GM23338 (cell line): ENCODE measurements around the gene CFAP58. TPM values are rescaled to one million over a fixed set of nuclear protein-coding genes. Genes with fewer than 3 reads are reported as not detected.

Experiments used
- ATAC-seq: fragments of 200-7000 bp; cut with Tn5 transposase; 3 replicates; pipeline ENCODE4 v1.9.1; 2020
- DNase-seq: peaks from one replicate; pipeline ENCODE4 v3.0.0-alpha.2; 2015; ENCODE audit warnings: low spot score
- H2AFZ ChIP-seq: fragments of 200-600 bp; sonication (generic); 2 replicates; pipeline ENCODE4 v1.8.0; 2016; ENCODE audit warnings: antibody characterized with exemption, mild to moderate bottlenecking, moderate library complexity
- H3F3A ChIP-seq: fragments of 200-600 bp; sonication (generic); replicated peaks from 2 replicates; pipeline ENCODE4 v1.8.0; 2017; ENCODE audit warnings: antibody characterized with exemption, mixed run types, low read depth
- H3K27ac ChIP-seq: fragments of 200-600 bp; sonication (generic); 2 replicates; pipeline ENCODE4 v1.6.1; 2016; ENCODE audit warnings: low read depth
- H3K27me3 ChIP-seq: fragments of 200-600 bp; sonication (generic); 2 replicates; pipeline ENCODE4 v1.8.0; 2016; ENCODE audit warnings: mild to moderate bottlenecking, mixed run types, moderate library complexity; ENCODE audit not compliant: insufficient read depth
- H3K36me3 ChIP-seq: fragments of 200-600 bp; sonication (generic); 2 replicates; pipeline ENCODE4 v1.8.0; 2016; ENCODE audit warnings: mild to moderate bottlenecking; ENCODE audit not compliant: insufficient read depth
- H3K4me1 ChIP-seq: fragments of 200-600 bp; sonication (generic); 2 replicates; pipeline ENCODE4 v1.8.0; 2016; ENCODE audit warnings: mild to moderate bottlenecking, moderate library complexity; ENCODE audit not compliant: insufficient read depth
- H3K4me2 ChIP-seq: fragments of 200-600 bp; sonication (generic); 2 replicates; pipeline ENCODE4 v1.7.1; 2017; ENCODE audit warnings: mixed run types
- H3K4me3 ChIP-seq: fragments of 200-600 bp; sonication (generic); 2 replicates; pipeline ENCODE4 v1.6.1; 2016; ENCODE audit warnings: mixed run types
- H3K79me2 ChIP-seq: fragments of 200-600 bp; sonication (generic); replicated peaks from 2 replicates; pipeline ENCODE4 v1.8.0; 2017; ENCODE audit warnings: mild to moderate bottlenecking; ENCODE audit not compliant: insufficient read depth
- H3K9me2 ChIP-seq: fragments of 200-600 bp; sonication (generic); 2 replicates; pipeline ENCODE4 v1.8.0; 2017; ENCODE audit not compliant: insufficient read depth
- H4K20me1 ChIP-seq: fragments of 200-600 bp; sonication (generic); replicated peaks from 2 replicates; pipeline ENCODE4 v1.8.0; 2017; ENCODE audit warnings: mild to moderate bottlenecking; ENCODE audit not compliant: insufficient read depth
- H3K27ac Mint-ChIP-seq: 2 replicates; pipeline ENCODE4 v1.8.0; 2020; ENCODE audit warnings: inconsistent platforms, mild to moderate bottlenecking, moderate library complexity, mixed read lengths
- H3K27me3 Mint-ChIP-seq: 3 replicates; pipeline ENCODE4 v1.8.0; 2022; ENCODE audit warnings: low read depth, mild to moderate bottlenecking, moderate library complexity, mixed read lengths, inconsistent platforms; ENCODE audit not compliant: insufficient read depth, poor library complexity
- H3K36me3 Mint-ChIP-seq: 3 replicates; pipeline ENCODE4 v1.8.0; 2021; ENCODE audit warnings: low read depth, mild to moderate bottlenecking, inconsistent platforms, moderate library complexity, mixed read lengths
- H3K4me1 Mint-ChIP-seq: 3 replicates; pipeline ENCODE4 v1.8.0; 2020; ENCODE audit warnings: mild to moderate bottlenecking, inconsistent platforms, mixed read lengths
- H3K4me3 Mint-ChIP-seq: 3 replicates; pipeline ENCODE4 v1.8.0; 2021; ENCODE audit warnings: moderate library complexity, mild to moderate bottlenecking, inconsistent platforms, mixed read lengths
- H3K9me3 Mint-ChIP-seq: 3 replicates; pipeline ENCODE4 v1.8.0; 2020; ENCODE audit warnings: moderate library complexity, mild to moderate bottlenecking, inconsistent platforms, mixed read lengths
- CTCF ChIP-seq, 2 experiments: fragments of 200-600 bp in 1 of 2; sonication (generic) in 1 of 2; conservative IDR thresholded peaks; 2 replicates each; pipeline versions ENCODE4 v1.5.1 to v1.6.1; 2016 to 2017; ENCODE audit warnings: antibody characterized with exemption in 2 of 2, low read depth in 2 of 2, mild to moderate bottlenecking in 2 of 2, moderate library complexity in 1 of 2
- ETS1 ChIP-seq: IDR thresholded peaks from 2 replicates; pipeline ENCODE4 v1.6.1; 2016; ENCODE audit warnings: antibody characterized with exemption
- NANOG ChIP-seq: IDR thresholded peaks from 2 replicates; pipeline ENCODE4 v1.6.1; 2016; ENCODE audit warnings: antibody characterized with exemption, borderline replicate concordance
- POLR2AphosphoS5 ChIP-seq: IDR thresholded peaks from 2 replicates; pipeline ENCODE4 v1.6.1; 2016; ENCODE audit warnings: antibody characterized with exemption, low read depth
- REST ChIP-seq: IDR thresholded peaks from one replicate; pipeline ENCODE4 v1.6.1; 2018; ENCODE audit warnings: antibody characterized with exemption; ENCODE audit not compliant: unreplicated experiment
- STAT1 ChIP-seq: IDR thresholded peaks from one replicate; pipeline ENCODE4 v1.6.1; 2016; ENCODE audit warnings: antibody characterized with exemption; ENCODE audit not compliant: unreplicated experiment
- ZNF331 ChIP-seq: fragments of 250-450 bp; sonication (Bioruptor Pico); IDR thresholded peaks from 2 replicates; pipeline ENCODE4 v1.5.0; 2020; ENCODE audit warnings: low read depth, mild to moderate bottlenecking, moderate library complexity
- ZNF462 ChIP-seq: fragments of 250-450 bp; sonication (Bioruptor Pico); IDR thresholded peaks from 2 replicates; pipeline ENCODE4 v1.5.0; 2020; ENCODE audit warnings: mild to moderate bottlenecking, moderate library complexity
- polyA plus RNA-seq: library from polyadenylated mRNA; unstranded; fragments of >200 nt; fragmentation: Nextera tagmentation; extraction: Ambion mirVana; gene quantifications from 2 replicates; pipeline ENCODE4 v1.2.1, GENCODE V29; 2016
- total RNA-seq: library from RNA; depleted of rRNA; stranded (reverse); fragments of >200 nt; shearing (Covaris generic); gene quantifications from 2 replicates; pipeline ENCODE4 v1.2.3, GENCODE V29; 2014

The CFAP58 gene
- total and polyA plus RNA-seq, 2 experiments from 2014 or later, result 0.63 to 0.89 TPM

GRCh38 chr10:104479906-104480593 is 126.4 kb downstream of the CFAP58 start:
- no peaks in the 10 kb centered on the region for H3K27me3 ChIP-seq
- H3K4me3 Mint-ChIP-seq, result no peak overlapping the region
- H3K27me3 Mint-ChIP-seq, result peaks cover 2% of the 10 kb centered on the region
- no peak overlapping the region for H3K27ac ChIP-seq
- no peaks in the 10 kb centered on the region for H4K20me1 ChIP-seq
- no peak overlapping the region for H3K27ac Mint-ChIP-seq
- H3K36me3 ChIP-seq, result no peaks in the 10 kb centered on the region
- DNase-seq, result no peak
- no peaks in the 10 kb centered on the region for H3K79me2 ChIP-seq
- no peaks in the 10 kb centered on the region for H3K4me1 ChIP-seq
- H3K9me2 ChIP-seq, result 0 out of 2 replicates have a peak, but pooled peaks cover 4% of the 10 kb centered on the region
- no peaks in the 10 kb centered on the region for H3F3A ChIP-seq
- no peak overlapping the region for H3K4me3 ChIP-seq
- no peak overlapping the region for H3K4me2 ChIP-seq
- H3K4me1 Mint-ChIP-seq, result no peaks in the 10 kb centered on the region; the same call in 2 of the 3 replicates
- H3K9me3 Mint-ChIP-seq, result no peaks in the 10 kb centered on the region
- ATAC-seq, result no peak
- no peak overlapping the region for H2AFZ ChIP-seq
- no peak for TF ChIP-seq ZNF331 (CRISPR knock-in tag)
- no peak for TF ChIP-seq REST
- TF ChIP-seq ZNF462, result no peak
- TF ChIP-seq POLR2AphosphoS5, result no peak
- no peak for TF ChIP-seq ETS1
- no peak for TF ChIP-seq CTCF (conservative IDR thresholded peaks at IDR 0.05; ENCODE audit: low read depth in 2 of 2)
- TF ChIP-seq NANOG, result no peak
- TF ChIP-seq STAT1, result no peak
- no peaks in the 10 kb centered on the region for H3K36me3 Mint-ChIP-seq
